ENCODE data around the gene KRTAP12-1.

DNA sequence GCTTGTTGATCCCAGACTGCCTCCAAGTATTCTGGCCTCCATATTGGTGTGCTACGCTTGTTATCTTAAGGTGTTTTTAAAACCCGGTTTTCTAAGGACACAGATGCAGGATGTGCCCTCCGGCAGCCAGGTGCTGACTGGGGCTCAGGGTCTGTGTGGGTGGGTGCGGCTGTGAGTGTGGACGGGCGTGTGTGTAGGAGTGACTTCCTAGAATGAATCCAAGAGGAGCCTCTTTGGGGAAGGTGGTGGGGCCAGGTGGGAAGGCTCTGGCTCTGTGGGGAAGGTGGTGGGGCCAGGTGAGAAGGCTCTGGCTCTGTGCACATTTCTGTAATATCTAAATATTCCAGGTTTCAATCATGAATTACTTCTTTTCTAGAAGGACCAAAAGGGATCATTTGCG, 42.2 kb upstream of the KRTAP12-1 start:
- TF ChIP-seq EZH2 (IDR thresholded peaks at IDR 0.05; ENCODE audit: insufficient read depth, poor library complexity, severe bottlenecking) (no peak), EZH2phosphoT487 (IDR thresholded peaks at IDR 0.05; ENCODE audit: insufficient read depth, low read depth) (no peak)
